ENCODE data around the gene LIG4.

DNA sequence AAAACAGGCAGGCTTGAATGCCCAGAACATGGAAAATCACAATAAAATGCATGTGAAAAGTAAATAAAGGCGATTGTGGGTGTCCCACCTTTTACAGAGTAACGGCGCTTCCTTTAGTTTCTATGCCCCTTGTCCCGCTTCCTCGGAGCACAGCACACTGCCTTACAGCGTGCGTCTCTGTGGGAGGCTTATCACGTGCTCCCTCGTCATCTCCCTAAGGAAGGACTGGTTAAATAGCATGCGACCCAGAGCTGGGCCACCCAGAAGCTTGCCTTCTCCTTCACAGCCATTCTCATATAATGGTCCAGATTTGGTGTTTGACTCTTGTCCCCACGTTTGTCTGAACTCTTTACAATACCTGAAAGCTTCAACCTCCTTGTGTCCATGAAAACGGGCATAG, 56.6 kb downstream of the LIG4 start:
- no peak for TF ChIP-seq TAF1 (IDR thresholded peaks at IDR 0.05; ENCODE audit: low read depth, low read length)
- TF ChIP-seq POLR2A (IDR thresholded peaks at IDR 0.05; ENCODE audit: low read depth, low read length): no peak
- TF ChIP-seq POLR2AphosphoS5 (IDR thresholded peaks at IDR 0.05; ENCODE audit: low read depth, low read length): no peak
